Neuronal stem cell (in vitro differentiated cells): ENCODE measurements around the gene CPAMD8.

Experiments
- DNase-seq: peaks from one replicate; pipeline ENCODE4 v3.0.0-alpha.2; 2013; ENCODE audit warnings: low spot score
- H2AFZ ChIP-seq: one replicate; pipeline ENCODE4 v1.6.1; 2013; ENCODE audit warnings: mild to moderate bottlenecking, low read length, inconsistent platforms
- H2AK5ac ChIP-seq: 2 replicates; pipeline ENCODE4 v1.6.1; 2013; ENCODE audit warnings: low read depth, mild to moderate bottlenecking, inconsistent platforms, low read length, moderate library complexity, mixed read lengths
- H2BK120ac ChIP-seq: 2 replicates; pipeline ENCODE4 v1.6.1; 2013; ENCODE audit warnings: low read depth, mild to moderate bottlenecking, inconsistent platforms, low read length, moderate library complexity, mixed read lengths
- H2BK12ac ChIP-seq: one replicate; pipeline ENCODE4 v1.6.1; 2013; ENCODE audit warnings: low read length, inconsistent platforms
- H2BK15ac ChIP-seq: 2 replicates; pipeline ENCODE4 v1.6.1; 2013; ENCODE audit warnings: mild to moderate bottlenecking, low read length, inconsistent platforms, mixed read lengths
- H2BK5ac ChIP-seq: one replicate; pipeline ENCODE4 v1.6.1; 2013; ENCODE audit warnings: inconsistent platforms, mild to moderate bottlenecking, low read length, moderate library complexity
- H3K14ac ChIP-seq: one replicate; pipeline ENCODE4 v1.6.1; 2013; ENCODE audit warnings: low read length, inconsistent platforms
- H3K18ac ChIP-seq: 2 replicates; pipeline ENCODE4 v1.6.1; 2013; ENCODE audit warnings: low read length, inconsistent platforms
- H3K23ac ChIP-seq: 2 replicates; pipeline ENCODE4 v1.6.1; 2013; ENCODE audit warnings: low read depth, mild to moderate bottlenecking, mixed read lengths, low read length, inconsistent platforms; ENCODE audit not compliant: poor library complexity
- H3K27ac ChIP-seq: replicated peaks from 3 replicates; pipeline ENCODE4 v1.5.1; 2013; ENCODE audit warnings: low read length, inconsistent platforms
- H3K27me3 ChIP-seq, 3 experiments: 2 replicates each; pipeline ENCODE4 v1.6.1; 2013; ENCODE audit warnings: low read length in 3 of 3, mild to moderate bottlenecking in 2 of 3, inconsistent platforms in 1 of 3, low read depth in 1 of 3, mixed read lengths in 1 of 3, moderate library complexity in 1 of 3; ENCODE audit not compliant: control insufficient read depth in 3 of 3, insufficient read depth in 3 of 3
- H3K36me3 ChIP-seq, 2 donors: replicated peaks in 1 of 2; 2 replicates each; pipeline ENCODE4 v1.6.1; 2013; ENCODE audit warnings: low read length in 2 of 2; ENCODE audit not compliant: control insufficient read depth in 2 of 2, insufficient read depth in 2 of 2
- H3K4ac ChIP-seq: 2 replicates; pipeline ENCODE4 v1.6.1; 2013; ENCODE audit warnings: inconsistent platforms, mild to moderate bottlenecking, low read length, moderate library complexity
- H3K4me1 ChIP-seq, 2 donors: 1 replicate in 1 of 2; 2 replicates in 1 of 2; pipeline ENCODE4 v1.6.1; 2013; ENCODE audit warnings: low read length in 2 of 2, low read depth in 1 of 2; ENCODE audit not compliant: control insufficient read depth in 2 of 2, insufficient read depth in 1 of 2
- H3K4me2 ChIP-seq: one replicate; pipeline ENCODE4 v1.6.1; 2013; ENCODE audit warnings: mild to moderate bottlenecking, low read length, inconsistent platforms; ENCODE audit not compliant: insufficient read depth, poor library complexity, severe bottlenecking
- H3K4me3 ChIP-seq, 2 donors: 2 replicates each; pipeline ENCODE4 v1.5.1; 2013; ENCODE audit warnings: low read length in 2 of 2, mild to moderate bottlenecking in 2 of 2, inconsistent platforms in 1 of 2, moderate library complexity in 1 of 2
- H3K79me1 ChIP-seq: one replicate; pipeline ENCODE4 v1.6.1; 2013; ENCODE audit warnings: low read depth, mild to moderate bottlenecking, inconsistent platforms, low read length, moderate library complexity
- H3K9ac ChIP-seq: one replicate; pipeline ENCODE4 v1.6.1; 2013; ENCODE audit warnings: mild to moderate bottlenecking, low read depth, low read length, inconsistent platforms; ENCODE audit not compliant: poor library complexity
- H3K9me3 ChIP-seq, 2 donors: replicated peaks in 1 of 2; 2 replicates each; pipeline versions ENCODE3 to v1.6.1; 2013; ENCODE audit warnings: low read length in 2 of 2, mild to moderate bottlenecking in 2 of 2, inconsistent platforms in 1 of 2, low read depth in 1 of 2, mixed read lengths in 1 of 2, moderate library complexity in 1 of 2; ENCODE audit not compliant: control insufficient read depth in 2 of 2, insufficient read depth in 1 of 2
- H4K8ac ChIP-seq: one replicate; pipeline ENCODE4 v1.6.1; 2013; ENCODE audit warnings: low read depth, mild to moderate bottlenecking, inconsistent platforms, low read length, moderate library complexity
- H4K91ac ChIP-seq: one replicate; pipeline ENCODE4 v1.6.1; 2013; ENCODE audit warnings: low read length, low read depth, mild to moderate bottlenecking, inconsistent platforms; ENCODE audit not compliant: poor library complexity
- WGBS, 2 donors: extraction: QIAGEN DNeasy Blood & Tissue Kit; methylation state at CpG; one replicate each; pipeline ENCODE4 v1.1.7; 2013; ENCODE audit warnings: missing lambda C conversion rate in 2 of 2, mixed read lengths in 1 of 2; ENCODE audit not compliant: insufficient read length in 2 of 2, insufficient replicate concordance in 1 of 2; ENCODE audit errors: extremely low coverage in 2 of 2; 5-methylcytosine and 5-hydroxymethylcytosine counted together

CPAMD8 gene

DNA sequence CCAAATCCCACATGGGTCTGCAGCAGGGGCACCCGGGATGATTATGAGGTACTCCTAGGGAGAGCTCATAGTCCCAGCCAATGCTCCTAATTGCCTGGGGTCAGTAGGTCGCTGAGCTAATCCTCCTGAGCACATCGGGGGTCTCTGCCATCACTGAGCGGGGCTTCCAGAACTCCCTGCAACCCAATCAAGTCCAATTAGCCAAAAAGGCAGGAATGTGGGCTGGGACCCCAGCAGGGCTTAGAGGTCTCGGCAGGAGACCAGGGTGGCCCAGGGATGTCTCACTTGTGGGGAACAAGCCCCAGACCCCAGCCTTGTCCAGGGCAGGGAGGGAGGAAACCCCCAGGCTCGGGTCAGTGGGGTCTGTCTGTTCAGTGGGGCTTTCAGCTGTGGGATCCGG lies 17.1 kb upstream of the CPAMD8 start:
- Histone ChIP-seq H3K4me1 (peaks cover 6 to 30% of the 10 kb centered on the region in 2 donors), H3K9ac (no peak overlapping the region), H3K27me3 (no peaks in the 10 kb centered on the region), H2BK15ac (no peak overlapping the region), H3K23ac (no peak overlapping the region), H2BK120ac (no peak overlapping the region), H3K18ac (peak overlapping the region; percentile 54), H2BK12ac (no peak overlapping the region), H2AFZ (no peak overlapping the region), H3K9me3 (no peaks in the 10 kb centered on the region), H3K4me2 (peak overlapping the region; percentile 13), H3K79me1 (no peaks in the 10 kb centered on the region), H3K36me3 (peaks cover 3 to 16% of the 10 kb centered on the region in 2 donors), H3K4ac (no peak overlapping the region), H2BK5ac (peak overlapping the region; percentile 84), H2AK5ac (no peak overlapping the region), H3K14ac (no peak overlapping the region), H3K4me3 (no peak overlapping the region), H4K8ac (no peak overlapping the region), H3K27ac (peak overlapping the region; percentile 62), H4K91ac (no peak overlapping the region)
- no CpG with 5 or more reads among the region's 7 CpGs for WGBS, 2 donors
- peak; percentile 62 for DNase-seq

DNA sequence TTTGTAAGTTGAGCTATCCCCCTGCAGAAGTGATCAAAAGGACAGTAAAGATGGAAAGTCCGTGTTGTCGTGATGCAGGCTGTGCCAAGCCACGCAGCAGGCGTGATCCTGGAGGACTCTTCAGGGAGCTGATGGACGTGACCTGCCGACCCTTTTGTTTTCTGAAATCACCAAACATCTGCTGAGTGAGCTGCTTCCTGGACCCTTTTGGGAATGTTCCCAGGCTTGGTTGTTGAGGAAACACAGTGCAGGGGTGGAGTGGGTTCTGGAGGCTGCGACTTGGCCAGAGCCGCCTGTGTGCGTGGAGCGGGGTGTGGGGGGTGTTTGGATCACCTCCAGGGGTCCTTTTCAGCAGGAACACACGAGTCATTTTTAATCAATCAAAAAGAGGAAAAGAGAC lies 15.4 kb upstream of the CPAMD8 start:
- no peak overlapping the region for H3K9ac ChIP-seq
- no peak overlapping the region for H2BK15ac ChIP-seq
- H3K27ac ChIP-seq: peak overlapping the region; percentile 66
- no peak overlapping the region for H2BK12ac ChIP-seq
- peak overlapping the region; percentile 74 for H2AFZ ChIP-seq
- H3K4ac ChIP-seq: no peak overlapping the region
- no peaks in the 10 kb centered on the region for H3K27me3 ChIP-seq
- WGBS, 2 donors: no CpG with 5 or more reads among the region's 11 CpGs
- no peak overlapping the region for H4K8ac ChIP-seq
- H3K4me2 ChIP-seq: no peak overlapping the region
- H3K4me1 ChIP-seq: peaks cover 6 to 30% of the 10 kb centered on the region in 2 donors
- no peak overlapping the region for H3K4me3 ChIP-seq
- H4K91ac ChIP-seq: no peak overlapping the region
- H3K79me1 ChIP-seq: no peaks in the 10 kb centered on the region
- H3K14ac ChIP-seq: no peak overlapping the region
- DNase-seq: no peak
- no peak overlapping the region for H3K18ac ChIP-seq
- no peak overlapping the region for H2BK120ac ChIP-seq
- no peak overlapping the region for H3K23ac ChIP-seq
- H2BK5ac ChIP-seq: no peak overlapping the region
- H3K36me3 ChIP-seq: no peaks in the 10 kb centered on the region
- H2AK5ac ChIP-seq: peak overlapping the region; percentile 66
- no peaks in the 10 kb centered on the region for H3K9me3 ChIP-seq

DNA sequence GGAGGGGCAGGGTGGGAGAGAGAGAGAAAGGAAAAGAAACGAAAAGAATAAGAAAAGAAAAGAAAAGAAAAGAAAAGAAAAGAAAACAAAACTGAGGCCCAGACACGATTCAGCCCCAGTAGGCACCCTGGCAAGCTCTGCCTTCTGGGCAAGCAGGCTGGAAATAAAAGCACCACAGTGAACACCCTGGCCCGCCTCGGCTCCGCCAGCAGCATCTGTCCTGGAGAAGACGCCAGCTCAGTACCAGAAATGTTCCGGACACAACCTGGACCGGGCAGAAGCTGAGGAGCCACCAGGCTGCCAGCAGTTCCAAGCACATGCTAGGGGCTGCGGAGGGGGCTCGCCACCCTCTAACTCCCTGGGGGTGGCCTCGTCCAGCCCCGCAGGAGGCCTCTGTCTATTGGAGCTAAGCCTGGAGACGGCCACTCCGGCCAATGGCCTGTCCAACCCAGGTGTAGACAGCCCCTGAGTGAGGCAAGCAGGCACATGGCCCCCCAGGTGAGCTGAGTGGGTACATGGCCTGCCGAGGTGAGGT lies 11.4 kb upstream of the CPAMD8 start:
- no peak for DNase-seq

DNA sequence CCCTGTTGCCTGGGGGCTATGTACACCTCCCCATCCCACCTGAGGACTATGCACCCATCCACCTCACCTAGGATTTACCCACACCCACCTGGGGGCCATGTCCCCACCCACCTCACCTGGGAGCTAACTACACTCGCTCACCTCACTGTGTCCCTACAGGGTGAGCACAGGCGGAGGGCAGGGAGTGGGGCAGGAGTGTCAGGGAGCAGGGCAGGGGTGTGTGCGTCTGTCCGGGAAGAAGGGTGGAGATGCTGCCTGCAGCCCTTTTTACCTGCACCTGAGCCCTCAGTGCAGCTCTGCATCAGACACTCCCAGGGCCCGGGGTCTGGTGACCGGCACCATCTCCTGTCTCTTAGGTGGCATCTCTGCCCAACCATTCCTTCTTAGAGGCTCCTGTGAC lies 10.6 kb upstream of the CPAMD8 start:
- no CpG with 5 or more reads among the region's 6 CpGs for whole genome bisulfite sequencing, 2 donors
- no peak overlapping the region for H3K4me2 ChIP-seq
- H4K91ac ChIP-seq: peak overlapping the region; percentile 46
- H2BK5ac ChIP-seq: no peak overlapping the region
- H3K27me3 ChIP-seq: peaks cover 0 to 4% (median 0%) of the 10 kb centered on the region in 3 experiments
- peak overlapping the region; percentile 3 for H2BK15ac ChIP-seq
- H3K9ac ChIP-seq: no peak overlapping the region
- peak overlapping the region; percentile 16 for H2AK5ac ChIP-seq
- H3K23ac ChIP-seq: peak overlapping the region; percentile 22
- H3K4me3 ChIP-seq: no peak overlapping the region
- H2BK12ac ChIP-seq: peak overlapping the region; percentile 2
- peaks cover 5 to 6% of the 10 kb centered on the region in 2 donors for H3K4me1 ChIP-seq
- no peaks in the 10 kb centered on the region for H3K79me1 ChIP-seq
- DNase-seq: no peak
- H2BK120ac ChIP-seq: no peak overlapping the region
- no peaks in the 10 kb centered on the region for H3K9me3 ChIP-seq
- no peaks in the 10 kb centered on the region for H3K36me3 ChIP-seq
- peak overlapping the region; percentile 85 for H3K18ac ChIP-seq
- no peak overlapping the region for H3K14ac ChIP-seq
- no peak overlapping the region for H2AFZ ChIP-seq
- no peak overlapping the region for H3K4ac ChIP-seq
- no peak overlapping the region for H3K27ac ChIP-seq
- no peak overlapping the region for H4K8ac ChIP-seq

More for the DNA sequence above, 11.4 kb upstream of the CPAMD8 start:
- Histone ChIP-seq H3K27ac (no peak overlapping the region), H3K18ac (peak overlapping the region; percentile 75), H2BK15ac (peak overlapping the region; percentile 77), H4K8ac (no peak overlapping the region), H3K9me3 (no peaks in the 10 kb centered on the region), H3K9ac (no peak overlapping the region), H3K23ac (no peak overlapping the region), H3K4me2 (no peak overlapping the region), H3K79me1 (no peaks in the 10 kb centered on the region), H2BK12ac (peak overlapping the region; percentile 81), H3K14ac (no peak overlapping the region), H2AK5ac (peak overlapping the region; percentile 76), H3K36me3 (no peaks in the 10 kb centered on the region), H3K4ac (no peak overlapping the region), H3K4me3 (no peak overlapping the region), H3K4me1 (peaks cover 6 to 9% of the 10 kb centered on the region in 2 donors), H3K27me3 (no peaks in the 10 kb centered on the region), H4K91ac (no peak overlapping the region), H2AFZ (no peak overlapping the region), H2BK5ac (no peak overlapping the region), H2BK120ac (no peak overlapping the region)
- WGBS, 2 donors: 100% methylated on average over 1 of the region's 15 CpGs; no CpG with 5 or more reads in 1 of the 2 donors
